Smooth muscle cell (in vitro differentiated cells): Measurements from ENCODE around the gene CASTOR2. TPM values are rescaled to one million over a fixed set of nuclear protein-coding genes. Genes with fewer than 3 reads are reported as not detected.

Experiments
- DNase-seq: peaks from one replicate; lab custom pipeline; 2025; ENCODE audit not compliant: unreplicated experiment; lab: John Stamatoyannopoulos, UW
- H2AFZ ChIP-seq: fragments of 200-600 bp; sonication (generic); 2 replicates; pipeline ENCODE4 v1.6.0; 2016; ENCODE audit warnings: antibody characterized with exemption, low read depth, mild to moderate bottlenecking
- H3F3A ChIP-seq: fragments of 200-600 bp; sonication (generic); 2 replicates; pipeline ENCODE4 v1.6.0; 2017; ENCODE audit warnings: antibody characterized with exemption, low read depth
- H3K27ac ChIP-seq: fragments of 200-600 bp; sonication (generic); 2 replicates; pipeline ENCODE4 v1.5.1; 2016; ENCODE audit warnings: low read depth, mild to moderate bottlenecking
- H3K27me3 ChIP-seq: fragments of 200-600 bp; sonication (generic); 2 replicates; pipeline ENCODE4 v1.6.1; 2016; ENCODE audit warnings: low read depth, mild to moderate bottlenecking
- H3K36me3 ChIP-seq: fragments of 200-600 bp; sonication (generic); 2 replicates; pipeline ENCODE4 v1.5.1; 2016; ENCODE audit warnings: low read depth
- H3K4me1 ChIP-seq: fragments of 200-600 bp; sonication (generic); 2 replicates; pipeline ENCODE4 v1.5.1; 2016; ENCODE audit warnings: low read depth
- H3K4me2 ChIP-seq: fragments of 200-600 bp; sonication (generic); 2 replicates; pipeline ENCODE4 v1.6.0; 2016; ENCODE audit warnings: mild to moderate bottlenecking
- H3K4me3 ChIP-seq: fragments of 200-600 bp; sonication (generic); 2 replicates; pipeline ENCODE4 v1.5.1; 2016; ENCODE audit warnings: mild to moderate bottlenecking
- H3K79me2 ChIP-seq: fragments of 200-600 bp; sonication (generic); 2 replicates; pipeline ENCODE4 v1.6.0; 2016; ENCODE audit warnings: low read depth, mild to moderate bottlenecking
- H3K9ac ChIP-seq: fragments of 200-600 bp; sonication (generic); 2 replicates; pipeline ENCODE4 v1.6.0; 2016; ENCODE audit warnings: low read depth
- H3K9me3 ChIP-seq: fragments of 200-600 bp; sonication (generic); replicated peaks from 2 replicates; pipeline ENCODE4 v1.5.1; 2016; ENCODE audit warnings: low read depth
- H4K20me1 ChIP-seq: fragments of 200-600 bp; sonication (generic); 2 replicates; pipeline ENCODE4 v1.6.0; 2016; ENCODE audit warnings: low read depth
- CTCF ChIP-seq: fragments of 200-600 bp; sonication (generic); IDR thresholded peaks from 2 replicates; pipeline ENCODE4 v1.5.1; 2017; ENCODE audit warnings: borderline replicate concordance, mild to moderate bottlenecking, antibody characterized with exemption; ENCODE audit not compliant: insufficient read depth, poor library complexity, severe bottlenecking
- WGBS: methylation state at CpG from one replicate; pipeline ENCODE4 v1.1.7; 2016; ENCODE audit warnings: low lambda C conversion rate; 5-methylcytosine and 5-hydroxymethylcytosine counted together
- polyA plus RNA-seq: library from polyadenylated mRNA; unstranded; fragments of >200 nt; fragmentation: Nextera tagmentation; extraction: Ambion mirVana; gene quantifications from 2 replicates; pipeline ENCODE4 v1.2.1, GENCODE V29; 2016
- total RNA-seq: library from RNA; depleted of rRNA; stranded (reverse); fragments of >200 nt; gene quantifications from 2 replicates; pipeline ENCODE4 v1.2.3, GENCODE V29; 2014

CASTOR2 gene
- total and polyA plus RNA-seq, 2 experiments from 2014 or later = 4.3 to 11.4 TPM

DNA sequence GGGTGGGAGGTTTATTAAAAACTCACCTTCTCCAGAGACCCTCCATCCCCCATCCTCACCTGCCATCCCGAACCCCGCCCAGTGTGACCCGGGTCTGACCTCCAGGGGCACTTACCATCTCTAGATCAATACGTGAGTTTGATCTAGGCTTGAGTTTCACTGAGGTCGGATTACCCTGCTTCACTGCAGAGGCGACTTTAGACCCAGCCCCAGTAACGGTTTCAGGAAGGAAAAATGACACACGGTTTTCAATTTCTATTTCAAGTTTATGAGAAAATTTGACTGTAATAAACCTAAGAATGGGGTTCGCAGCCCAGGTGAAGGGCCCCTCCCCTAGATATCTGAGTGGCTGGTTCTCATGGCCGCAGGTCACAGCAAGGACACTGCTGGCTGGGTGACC lies 76.0 kb downstream of the CASTOR2 start:
- no peaks in the 10 kb centered on the region for H3K36me3 ChIP-seq
- no peak for TF ChIP-seq CTCF
- no peak overlapping the region for H2AFZ ChIP-seq

DNA sequence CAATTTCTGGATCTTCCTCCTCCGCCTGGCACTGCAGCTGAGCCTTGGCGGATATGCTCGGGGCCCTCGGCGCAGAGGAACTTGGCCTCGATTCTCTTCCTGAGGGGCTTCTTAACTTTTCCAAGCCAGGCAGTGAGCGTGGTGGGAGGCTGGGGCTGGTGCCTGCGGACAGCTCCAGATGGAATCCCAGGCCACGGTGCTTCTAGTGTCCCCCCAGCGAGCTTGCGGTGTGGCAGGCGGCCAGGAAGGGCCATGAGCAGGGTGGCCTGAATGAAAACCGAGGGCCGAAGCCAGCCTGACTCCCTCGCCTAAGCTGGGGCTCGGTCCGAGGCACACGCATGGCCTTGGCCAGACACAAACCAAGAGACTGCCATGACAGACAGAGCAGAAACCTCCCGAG lies 77.8 kb downstream of the CASTOR2 start:
- no peaks in the 10 kb centered on the region for H3K36me3 ChIP-seq
- TF ChIP-seq CTCF = no peak

More for the DNA sequence above, 76.0 kb downstream of the CASTOR2 start:
- Histone ChIP-seq H4K20me1 (no peaks in the 10 kb centered on the region), H3K27me3 (no peaks in the 10 kb centered on the region), H3K79me2 (no peaks in the 10 kb centered on the region), H3K4me3 (no peak overlapping the region), H3K4me1 (no peaks in the 10 kb centered on the region), H3K4me2 (no peak overlapping the region), H3K27ac (no peak overlapping the region), H3F3A (no peaks in the 10 kb centered on the region), H3K9ac (no peak overlapping the region), H3K9me3 (no peaks in the 10 kb centered on the region)
- 93% methylated on average over 10 of the region's 10 CpGs for WGBS
- DNase-seq = no peak

GRCh38 chr7:75042831-75043703 lies 78.6 kb downstream of the CASTOR2 start:
- Histone ChIP-seq H3K9ac (no peak overlapping the region), H3K4me2 (no peak overlapping the region), H3K36me3 (no peaks in the 10 kb centered on the region), H3K27me3 (no peaks in the 10 kb centered on the region), H3K79me2 (no peaks in the 10 kb centered on the region), H3K27ac (no peak overlapping the region), H3F3A (no peaks in the 10 kb centered on the region), H3K4me1 (no peaks in the 10 kb centered on the region), H2AFZ (no peak overlapping the region), H3K9me3 (no peaks in the 10 kb centered on the region), H4K20me1 (peaks cover 11% of the 10 kb centered on the region), H3K4me3 (no peak overlapping the region)
- 97% methylated on average over 28 of the region's 28 CpGs for WGBS
- no peak for TF ChIP-seq CTCF
- no peak for DNase-seq

More for the DNA sequence above, 77.8 kb downstream of the CASTOR2 start:
- Histone ChIP-seq H3K9ac (no peak overlapping the region), H3F3A (no peaks in the 10 kb centered on the region), H3K27me3 (no peaks in the 10 kb centered on the region), H4K20me1 (peaks cover 11% of the 10 kb centered on the region), H3K27ac (no peak overlapping the region), H3K4me3 (no peak overlapping the region), H3K4me1 (no peaks in the 10 kb centered on the region), H2AFZ (no peak overlapping the region), H3K9me3 (no peaks in the 10 kb centered on the region), H3K79me2 (no peaks in the 10 kb centered on the region), H3K4me2 (no peak overlapping the region)
- DNase-seq = no peak
- 96% methylated on average over 19 of the region's 19 CpGs for WGBS

DNA sequence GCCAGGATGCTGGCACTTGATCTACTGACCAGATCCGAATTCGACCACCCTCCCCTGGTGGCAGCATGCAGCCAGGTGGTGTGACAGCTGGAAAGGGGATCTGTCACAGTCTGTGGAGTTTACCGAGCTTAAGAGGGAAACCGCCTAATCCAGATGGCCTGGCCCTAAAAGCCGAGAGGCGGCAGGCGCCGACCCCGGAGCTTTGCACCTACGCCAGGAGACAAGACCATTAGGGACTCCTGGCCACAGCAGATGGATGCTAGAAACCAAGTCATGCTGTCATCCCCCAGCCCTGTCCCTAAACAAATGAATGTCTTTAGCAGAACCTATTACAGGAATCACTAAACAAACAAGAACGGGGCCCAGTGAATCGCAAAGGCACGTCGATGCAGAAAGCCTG lies 81.4 kb downstream of the CASTOR2 start:
- Histone ChIP-seq H3K4me2 (no peak overlapping the region), H3K9me3 (no peaks in the 10 kb centered on the region), H3K4me1 (no peaks in the 10 kb centered on the region), H3K9ac (no peak overlapping the region), H3K27ac (no peak overlapping the region), H3K27me3 (no peaks in the 10 kb centered on the region), H3K36me3 (no peaks in the 10 kb centered on the region), H4K20me1 (peaks cover 11% of the 10 kb centered on the region), H3K4me3 (no peak overlapping the region), H3F3A (no peaks in the 10 kb centered on the region), H3K79me2 (no peaks in the 10 kb centered on the region), H2AFZ (no peak overlapping the region)
- no peak for DNase-seq
- no peak for TF ChIP-seq CTCF
- 88% methylated on average over 14 of the region's 14 CpGs for WGBS
